MCF 10A (cell line): ENCODE results near the gene ERVV-1. TPM values are rescaled to one million over a fixed set of nuclear protein-coding genes. Genes with fewer than 3 reads are reported as not detected.
A peak's percentile ranks its signal among the peaks of the same experiment; 100 is the strongest.

ENCODE experiments used
- BruUV-seq: library from RNA; stranded (reverse); fragments of 400-500 nt; replicated peaks from 2 replicates; lab custom pipeline; 2021; lab: Mats Ljungman, UMichigan
- CTCF ChIA-PET: fragments of 300-600 bp; sonication (Branson Sonifier 250); formaldehyde crosslinking; extraction: SDS; loops from one replicate; lab custom pipeline; 2021; ENCODE audit warnings: antibody characterized with exemption, inconsistent platforms; lab: Yijun Ruan, JAX
- POLR2A ChIA-PET: fragments of 300-600, 350-650 bp; sonication (Branson Sonifier 250); formaldehyde crosslinking; extraction: SDS; loops from one replicate; lab custom pipeline; 2020; ENCODE audit warnings: antibody characterized with exemption, inconsistent platforms; lab: Yijun Ruan, JAX
- DNase-seq: peaks from one replicate; pipeline ENCODE4 v3.0.0-alpha.2; 2018; ENCODE audit not compliant: unreplicated experiment
- H3K27ac Mint-ChIP-seq: one replicate; pipeline ENCODE4 v1.8.0; 2022; ENCODE audit warnings: mild to moderate bottlenecking, low read depth, mixed read lengths; ENCODE audit not compliant: unreplicated experiment
- H3K27me3 Mint-ChIP-seq: one replicate; pipeline ENCODE4 v1.8.0; 2022; ENCODE audit warnings: mixed read lengths; ENCODE audit not compliant: insufficient read depth, unreplicated experiment
- H3K36me3 Mint-ChIP-seq: one replicate; pipeline ENCODE4 v1.8.0; 2022; ENCODE audit warnings: mild to moderate bottlenecking, moderate library complexity, mixed read lengths; ENCODE audit not compliant: insufficient read depth, unreplicated experiment
- H3K4me1 Mint-ChIP-seq: one replicate; pipeline ENCODE4 v1.8.0; 2022; ENCODE audit warnings: mixed read lengths; ENCODE audit not compliant: insufficient read depth, unreplicated experiment
- H3K4me3 Mint-ChIP-seq: one replicate; pipeline ENCODE4 v1.8.0; 2022; ENCODE audit warnings: mild to moderate bottlenecking, moderate library complexity, mixed read lengths; ENCODE audit not compliant: unreplicated experiment
- H3K9me3 Mint-ChIP-seq: one replicate; pipeline ENCODE4 v1.8.0; 2022; ENCODE audit warnings: mixed read lengths; ENCODE audit not compliant: unreplicated experiment
- intact Hi-C: fragments of 100-400 bp; cut with micrococcal nuclease; formaldehyde crosslinking; loops from 2 replicates; pipeline ENCODE4 v1.14.1; 2022
- total RNA-seq: library from RNA; stranded (reverse); gene quantifications from 2 replicates; pipeline ENCODE4 v1.2.3, GENCODE V29; 2022
- TF ChIP-seq, protein P1 (sequence below): fragments of 200-600 bp; IDR thresholded peaks from one replicate; pipeline ENCODE4 v1.8.0; 2022; ENCODE audit warnings: antibody characterized with exemption, mild to moderate bottlenecking; ENCODE audit not compliant: unreplicated experiment

The ERVV-1 gene
- total RNA-seq, 1 experiment from 2014 or later = not detected

DNA sequence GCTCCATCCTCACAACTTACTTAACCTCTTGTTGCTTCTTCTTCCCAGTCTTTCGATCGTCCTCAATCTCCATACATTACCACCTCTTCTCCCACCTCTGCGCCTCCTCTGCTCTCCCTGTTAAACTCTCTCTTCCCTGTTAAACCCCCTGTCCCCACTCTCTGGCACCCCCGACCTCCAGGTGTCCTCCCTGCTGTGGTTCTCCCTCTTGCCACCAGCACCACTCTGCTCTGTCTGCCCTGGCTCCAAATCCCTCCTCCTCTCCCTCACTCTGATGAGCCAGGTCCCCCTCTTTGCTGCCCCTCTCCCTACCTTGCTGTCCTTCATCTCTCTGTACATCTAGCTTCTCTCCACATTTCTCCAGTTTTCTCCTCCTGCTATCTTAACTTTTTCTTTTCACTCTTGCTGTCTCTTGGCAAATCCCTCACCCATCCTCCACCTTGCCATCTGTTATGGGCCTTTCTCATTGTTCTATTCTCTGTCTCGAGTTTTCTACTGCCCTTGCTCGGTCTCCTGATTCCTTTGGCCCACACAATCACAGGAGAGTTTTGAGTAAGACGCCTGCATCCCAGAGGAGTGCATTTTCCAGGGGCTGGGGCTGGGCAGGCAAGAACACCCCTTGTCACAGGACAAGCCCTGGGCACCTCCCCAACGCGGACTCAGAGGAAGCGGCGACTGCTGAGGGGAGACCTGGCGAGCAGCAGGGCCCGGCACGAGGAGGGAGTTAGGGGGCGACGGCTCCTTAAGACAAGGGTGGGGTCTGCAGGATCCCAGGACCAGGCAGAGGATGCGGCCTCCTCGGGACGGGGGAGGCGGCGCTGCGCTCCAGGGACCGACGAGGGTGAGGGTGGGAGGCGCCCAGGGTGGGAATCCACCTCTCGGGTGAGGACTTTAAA, 21.4 kb upstream of the ERVV-1 start:
- intact Hi-C loops = no loop called here

DNA sequence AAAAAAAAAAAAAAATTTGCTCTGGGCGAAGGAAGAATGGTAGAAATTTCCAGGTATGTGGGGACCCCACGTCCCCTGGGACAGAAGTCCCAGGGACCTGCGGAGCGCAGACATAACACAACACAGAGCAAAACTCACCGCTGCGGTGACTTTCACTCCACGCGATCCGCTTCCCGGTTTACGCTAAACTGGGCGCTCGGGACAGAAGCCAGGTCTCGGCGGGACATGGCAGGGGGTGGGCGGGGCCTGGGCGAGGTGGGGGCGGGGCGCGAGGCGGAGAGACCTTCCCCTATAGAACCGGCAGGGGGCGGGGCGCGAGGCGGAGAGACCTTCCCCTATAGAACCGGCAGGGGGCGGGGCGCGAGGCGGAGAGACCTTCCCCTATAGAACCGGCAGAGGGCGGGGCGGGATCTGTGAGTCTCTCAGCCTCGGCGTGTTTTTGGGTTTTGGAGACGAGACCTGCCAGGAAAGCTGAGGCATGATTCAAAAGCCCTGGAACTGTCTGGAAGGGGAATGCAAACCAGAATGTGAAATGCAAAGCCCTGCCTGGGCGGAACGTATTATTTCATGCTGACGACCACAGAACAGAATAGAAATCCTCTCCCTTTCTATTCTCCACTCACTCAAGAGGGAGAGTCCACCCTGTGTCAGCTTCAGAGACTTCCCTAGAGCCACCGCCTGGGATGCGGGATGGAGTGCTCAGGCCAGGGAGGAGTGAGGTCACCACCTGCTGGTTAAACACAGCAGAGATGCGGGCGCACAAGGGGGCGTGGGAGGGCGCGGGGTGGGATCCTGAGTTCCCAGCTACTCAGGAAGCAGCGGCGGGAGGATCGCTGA, 20.2 kb upstream of the ERVV-1 start:
- no peak overlapping the region for H3K27ac Mint-ChIP-seq
- DNase-seq = no peak
- peaks cover 17% of the 10 kb centered on the region for H3K9me3 Mint-ChIP-seq
- POLR2A ChIA-PET = interaction anchor here (0.9 kb wide), 1 partner anchor 17 kb away, joined by 3 read pairs; no protein-coding TSS in a partner anchor
- TF ChIP-seq, protein P1, sequence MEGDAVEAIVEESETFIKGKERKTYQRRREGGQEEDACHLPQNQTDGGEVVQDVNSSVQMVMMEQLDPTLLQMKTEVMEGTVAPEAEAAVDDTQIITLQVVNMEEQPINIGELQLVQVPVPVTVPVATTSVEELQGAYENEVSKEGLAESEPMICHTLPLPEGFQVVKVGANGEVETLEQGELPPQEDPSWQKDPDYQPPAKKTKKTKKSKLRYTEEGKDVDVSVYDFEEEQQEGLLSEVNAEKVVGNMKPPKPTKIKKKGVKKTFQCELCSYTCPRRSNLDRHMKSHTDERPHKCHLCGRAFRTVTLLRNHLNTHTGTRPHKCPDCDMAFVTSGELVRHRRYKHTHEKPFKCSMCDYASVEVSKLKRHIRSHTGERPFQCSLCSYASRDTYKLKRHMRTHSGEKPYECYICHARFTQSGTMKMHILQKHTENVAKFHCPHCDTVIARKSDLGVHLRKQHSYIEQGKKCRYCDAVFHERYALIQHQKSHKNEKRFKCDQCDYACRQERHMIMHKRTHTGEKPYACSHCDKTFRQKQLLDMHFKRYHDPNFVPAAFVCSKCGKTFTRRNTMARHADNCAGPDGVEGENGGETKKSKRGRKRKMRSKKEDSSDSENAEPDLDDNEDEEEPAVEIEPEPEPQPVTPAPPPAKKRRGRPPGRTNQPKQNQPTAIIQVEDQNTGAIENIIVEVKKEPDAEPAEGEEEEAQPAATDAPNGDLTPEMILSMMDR = peak; percentile 38
- H3K36me3 Mint-ChIP-seq = no peaks in the 10 kb centered on the region
- H3K4me1 Mint-ChIP-seq = peaks cover 9% of the 10 kb centered on the region
- H3K27me3 Mint-ChIP-seq = no peaks in the 10 kb centered on the region
- CTCF ChIA-PET = interaction anchor here (0.6 to 0.9 kb wide), 3 partner anchors 16 to 52 kb away, joined by 3 to 5 read pairs (median 3); no protein-coding TSS in a partner anchor
- BruUV-seq = no TSS peak
- intact Hi-C loops = no loop called here
- no peak overlapping the region for H3K4me3 Mint-ChIP-seq

More for the DNA sequence above, 21.4 kb upstream of the ERVV-1 start:
- H3K4me3 Mint-ChIP-seq = no peak overlapping the region
- peaks cover 22% of the 10 kb centered on the region for H3K9me3 Mint-ChIP-seq
- H3K4me1 Mint-ChIP-seq = peaks cover 9% of the 10 kb centered on the region
- no peaks in the 10 kb centered on the region for H3K36me3 Mint-ChIP-seq
- no peaks in the 10 kb centered on the region for H3K27me3 Mint-ChIP-seq
- CTCF ChIA-PET = no interaction called here
- no peak for DNase-seq
- peak overlapping the region; percentile 7 for H3K27ac Mint-ChIP-seq
- POLR2A ChIA-PET = no interaction called here
- no TSS peak for BruUV-seq
- TF ChIP-seq, protein P1 = no peak

- ChIA-PET CTCF (interaction anchor here (0.6 to 0.7 kb wide), 2 partner anchors 1093 to 1486 kb away, joined by 3 to 4 read pairs; no protein-coding TSS in a partner anchor), POLR2A (no interaction called here)
- TF ChIP-seq, protein P1 = no peak
- H3K4me1 Mint-ChIP-seq = peaks cover 9% of the 10 kb centered on the region
- DNase-seq = no peak
- intact Hi-C loops = no loop called here
- no peaks in the 10 kb centered on the region for H3K27me3 Mint-ChIP-seq
- no peak overlapping the region for H3K4me3 Mint-ChIP-seq
- no peak overlapping the region for H3K27ac Mint-ChIP-seq
- no peaks in the 10 kb centered on the region for H3K36me3 Mint-ChIP-seq
- no TSS peak for BruUV-seq
- peaks cover 11% of the 10 kb centered on the region for H3K9me3 Mint-ChIP-seq
These were observed 18.0 kb upstream of the ERVV-1 start for GRCh38 chr19:52995711-52996110.

GRCh38 chr19:52997975-52998374, 15.7 kb upstream of the ERVV-1 start:
- intact Hi-C loops = no loop called here
- H3K4me3 Mint-ChIP-seq = no peak overlapping the region
- ChIA-PET CTCF (interaction anchor here (0.7 kb wide), 1 partner anchor 22 kb away, joined by 3 read pairs; no protein-coding TSS in a partner anchor), POLR2A (no interaction called here)
- DNase-seq = no peak
- no peaks in the 10 kb centered on the region for H3K9me3 Mint-ChIP-seq
- no TSS peak for BruUV-seq
- no peaks in the 10 kb centered on the region for H3K27me3 Mint-ChIP-seq
- no peaks in the 10 kb centered on the region for H3K4me1 Mint-ChIP-seq
- H3K27ac Mint-ChIP-seq = no peak overlapping the region
- TF ChIP-seq, protein P1 = no peak
- no peaks in the 10 kb centered on the region for H3K36me3 Mint-ChIP-seq
